Measurements from ENCODE around the gene OR10K1.

GRCh38 chr1:158516966-158517365, 55.3 kb downstream of the OR10K1 start:
- TF ChIP-seq CTCF (IDR thresholded peaks at IDR 0.05) = no peak
- TF ChIP-seq EZH2 (IDR thresholded peaks at IDR 0.05; ENCODE audit: borderline replicate concordance, insufficient read depth, low read depth, low read length, poor library complexity, severe bottlenecking) = no peak
